Measurements from ENCODE around the gene CCDC9B. TPM values are rescaled to one million over a fixed set of nuclear protein-coding genes. Genes with fewer than 3 reads are reported as not detected.
A peak's percentile ranks its signal among the peaks of the same experiment; 100 is the strongest.

CCDC9B gene
- total RNA-seq, 1 donor from 2014 or later, result 13.0 TPM

DNA sequence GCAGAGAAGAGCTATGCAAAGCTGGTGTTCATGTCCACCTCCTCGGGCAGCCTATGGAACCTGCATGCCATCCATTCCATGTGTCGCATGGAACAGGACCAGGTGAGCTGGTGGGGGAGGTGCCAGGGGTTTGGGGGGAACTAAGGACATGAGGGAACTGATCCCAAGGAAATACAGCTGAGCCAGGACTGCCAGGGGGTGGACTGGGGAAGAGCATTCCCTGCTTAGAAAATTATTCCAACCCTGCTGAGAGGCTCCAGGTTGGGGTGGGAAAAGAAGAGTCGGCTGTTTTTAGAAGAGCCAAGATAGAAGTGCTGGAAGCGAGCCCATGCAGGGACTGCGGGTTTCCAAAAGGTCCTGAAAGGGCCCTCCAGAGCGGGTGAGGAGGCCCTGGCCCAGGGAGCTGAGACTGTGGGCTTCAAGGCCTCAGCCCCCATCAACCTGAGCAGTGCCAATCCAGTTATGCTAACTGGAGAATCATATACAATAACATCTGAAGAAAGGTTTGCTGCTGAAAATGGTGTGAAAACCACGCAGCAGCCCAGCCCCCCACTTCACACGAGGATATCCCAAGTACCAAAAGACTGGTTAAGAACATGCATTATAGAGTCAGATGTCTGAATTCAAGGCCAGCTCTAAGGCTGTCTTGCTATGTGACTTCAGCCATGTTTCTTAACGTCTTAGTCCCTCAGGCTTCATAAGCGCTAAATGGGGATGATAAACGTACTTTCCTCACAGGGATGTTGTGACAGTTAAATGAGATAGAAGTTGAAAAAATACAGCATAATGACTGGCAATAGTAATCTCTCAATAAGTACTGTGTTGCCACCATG is 25.1 kb upstream of the CCDC9B start:
- no peak for DNase-seq (ENCODE audit: low spot score)

DNA sequence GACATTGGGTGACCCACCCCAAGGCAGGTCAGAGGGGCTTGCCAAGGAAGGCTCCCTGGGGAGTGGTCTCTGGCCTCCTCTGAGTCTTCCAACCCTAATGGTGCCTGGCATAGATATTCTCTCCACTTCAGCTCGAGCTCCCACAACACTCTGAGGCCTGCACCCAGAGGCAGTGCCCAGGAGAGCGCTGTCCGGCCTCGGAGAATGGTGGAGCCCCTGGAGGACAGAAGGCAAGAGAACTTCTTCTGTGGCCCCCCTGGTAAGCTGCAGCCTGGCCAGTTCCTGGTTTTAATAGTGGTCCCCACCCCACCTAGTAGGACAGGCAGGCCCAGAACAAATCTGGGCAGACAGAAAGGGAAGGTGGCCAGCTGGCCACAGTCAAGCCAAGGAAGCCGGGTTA is 24.3 kb upstream of the CCDC9B start:
- DNase-seq (ENCODE audit: low spot score), result no peak

DNA sequence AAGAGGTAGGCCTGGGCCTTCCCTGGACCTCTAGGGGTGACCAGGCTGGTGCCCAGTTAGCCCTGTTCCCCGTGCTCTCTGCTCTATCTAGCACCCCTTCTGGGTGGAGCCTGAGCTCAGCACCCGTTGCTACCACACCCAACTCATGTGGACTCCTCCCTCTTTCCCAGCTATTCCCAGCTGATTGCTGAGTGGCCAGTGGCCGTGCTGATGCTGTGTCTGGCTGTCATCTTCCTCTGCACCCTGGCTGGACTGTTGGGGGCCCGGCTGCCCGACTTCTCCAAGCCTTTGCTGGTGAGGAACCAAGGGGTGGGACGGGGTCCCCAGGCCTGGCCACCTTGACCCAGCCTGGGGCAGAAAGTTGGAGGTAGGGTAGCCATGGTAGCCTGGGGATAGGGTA is 23.5 kb upstream of the CCDC9B start:
- DNase-seq (ENCODE audit: low spot score), result no peak

DNA sequence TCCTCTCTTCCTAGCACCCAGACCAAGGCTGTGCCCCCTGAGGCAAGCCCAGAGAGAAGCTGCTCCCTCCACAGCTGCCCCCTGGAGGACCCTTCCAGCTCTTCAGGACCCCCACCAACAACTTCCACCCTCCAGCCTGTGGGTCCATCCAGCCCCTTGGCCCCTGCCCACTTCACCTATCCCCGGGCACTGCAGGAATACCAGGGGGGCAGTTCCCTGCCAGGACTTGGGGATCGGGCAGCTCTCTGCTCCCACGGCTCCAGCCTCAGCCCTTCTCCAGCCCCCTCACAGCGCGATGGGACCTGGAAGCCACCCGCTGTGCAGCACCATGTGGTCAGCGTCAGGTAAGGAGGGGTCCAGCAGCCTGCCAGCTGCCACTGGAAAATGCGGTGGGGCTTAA is 22.9 kb upstream of the CCDC9B start:
- no peak for DNase-seq (ENCODE audit: low spot score)

DNA sequence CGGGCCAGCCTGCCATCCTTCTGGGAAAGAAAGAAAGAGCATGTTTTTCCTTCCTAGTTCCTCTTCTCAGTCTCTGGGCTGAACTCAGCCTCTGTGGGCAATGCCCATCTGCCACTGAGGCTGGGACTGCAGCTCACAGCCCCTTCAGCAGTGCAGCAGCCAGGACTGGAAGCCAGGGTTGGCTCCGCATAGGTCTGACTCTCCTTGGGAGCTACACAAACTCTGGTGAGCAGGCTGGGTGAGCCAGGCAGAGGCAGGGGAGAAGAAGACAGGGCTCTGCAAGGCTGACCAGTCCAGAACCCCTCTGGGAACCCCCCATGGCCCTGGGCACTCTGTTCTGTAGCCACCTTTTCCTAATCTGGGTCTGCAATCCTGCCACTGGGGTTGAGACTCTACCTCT is 20.9 kb upstream of the CCDC9B start:
- DNase-seq (ENCODE audit: low spot score), result no peak

DNA sequence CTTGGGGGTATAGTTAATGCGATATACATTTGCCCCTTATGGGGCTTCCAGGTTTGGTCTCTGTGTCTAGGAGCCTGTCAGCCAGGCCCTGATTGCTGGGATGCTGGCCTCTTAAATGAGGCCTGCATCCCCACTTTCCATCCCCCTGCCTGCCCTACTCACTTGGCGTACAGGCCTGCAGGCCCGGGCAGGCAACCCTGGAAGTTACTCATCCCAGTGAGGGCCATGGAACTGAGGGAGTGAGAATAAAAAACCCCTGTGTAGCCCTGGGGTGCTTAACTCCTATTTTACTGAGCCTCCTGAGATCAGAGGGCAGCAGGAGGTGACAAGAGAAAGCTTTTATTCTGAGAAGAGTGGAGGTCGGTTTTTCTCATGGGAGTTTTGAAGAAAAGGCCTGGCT is 19.3 kb upstream of the CCDC9B start:
- no peak for DNase-seq (ENCODE audit: low spot score)

DNA sequence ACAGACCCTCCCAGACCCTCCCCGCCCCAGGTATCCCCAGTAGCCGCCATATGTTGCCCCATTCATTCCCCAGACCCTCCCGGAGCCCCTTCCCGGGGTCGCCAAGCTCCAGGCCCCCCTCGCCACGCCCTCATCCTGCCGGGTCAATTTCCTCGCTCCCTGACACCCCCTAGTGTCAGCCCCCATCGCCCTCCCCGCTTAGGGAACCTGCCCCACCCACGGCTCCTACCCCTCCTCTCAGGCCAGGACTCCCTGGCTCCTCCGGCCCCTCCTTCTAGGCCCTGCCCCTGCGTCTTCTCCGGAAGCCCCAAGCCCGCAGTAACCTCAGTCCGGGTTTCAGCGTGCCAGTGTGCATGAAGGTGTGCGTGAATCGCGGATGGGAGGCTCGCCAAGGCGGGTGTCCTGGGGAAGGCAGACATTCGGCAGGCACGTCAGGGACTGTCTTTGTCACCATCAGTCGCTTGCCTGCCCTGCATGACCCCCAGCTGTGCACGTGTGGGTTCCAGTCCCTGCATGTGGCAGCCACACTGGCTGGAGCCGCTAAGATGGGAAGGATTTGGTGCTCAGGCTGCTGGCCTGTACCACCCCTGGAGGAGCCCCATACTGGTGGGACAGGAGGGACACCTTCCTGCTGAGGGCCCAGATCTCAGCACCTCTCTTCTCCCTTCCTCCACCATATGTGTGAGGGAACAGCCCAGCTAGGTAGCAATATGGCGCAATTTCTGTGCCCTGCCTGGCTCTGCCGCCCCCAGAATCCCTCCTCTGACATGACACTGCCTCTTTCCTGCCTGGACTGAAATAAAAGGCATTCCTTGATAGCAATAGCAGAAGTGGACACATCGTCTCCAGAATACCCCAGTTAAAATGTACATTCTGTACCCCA is 18.0 kb upstream of the CCDC9B start:
- no peak for DNase-seq (ENCODE audit: low spot score)

DNA sequence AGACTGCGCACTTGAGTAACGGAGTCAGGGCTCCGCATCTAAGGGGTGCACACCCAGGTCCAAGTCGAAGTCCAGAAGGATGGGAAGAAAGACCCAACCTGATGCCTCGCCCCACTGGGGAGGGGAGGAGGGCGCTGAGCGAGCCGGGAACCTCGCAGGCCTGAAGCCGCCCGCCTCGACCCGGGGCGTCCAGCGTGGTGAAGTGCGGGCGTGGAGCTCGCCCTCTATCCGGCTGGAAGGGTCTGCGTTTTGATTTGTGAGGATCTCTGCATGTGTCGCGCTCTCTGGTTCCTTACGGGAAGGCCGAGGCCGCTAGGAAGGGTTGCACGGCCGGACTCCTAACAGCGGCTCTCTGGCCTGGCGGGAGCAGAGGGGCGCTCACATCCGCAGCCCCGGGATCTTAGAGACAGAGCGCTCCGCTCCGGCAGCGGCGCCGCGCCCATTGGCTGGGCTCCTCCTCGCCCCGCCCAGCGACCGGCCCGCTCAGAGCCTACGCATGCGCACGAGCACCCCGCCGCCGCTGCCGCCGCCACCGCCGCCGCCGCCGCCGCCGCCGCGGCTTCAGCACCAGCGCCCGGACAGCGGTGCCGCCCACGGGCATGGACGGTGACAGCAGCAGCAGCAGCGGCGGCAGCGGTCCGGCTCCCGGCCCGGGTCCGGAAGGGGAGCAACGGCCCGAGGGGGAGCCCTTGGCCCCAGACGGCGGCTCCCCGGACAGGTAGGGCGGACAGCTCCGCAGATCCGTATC is 17.2 kb upstream of the CCDC9B start, which contains the start of gene DISP2:
Gene DISP2, plus strand, starts transcription at position 497 of the 748 bp plus-strand sequence. Its CDS starts 103 bp downstream, at position 600.
- peak; percentile 90 for DNase-seq (ENCODE audit: low spot score)

DNA sequence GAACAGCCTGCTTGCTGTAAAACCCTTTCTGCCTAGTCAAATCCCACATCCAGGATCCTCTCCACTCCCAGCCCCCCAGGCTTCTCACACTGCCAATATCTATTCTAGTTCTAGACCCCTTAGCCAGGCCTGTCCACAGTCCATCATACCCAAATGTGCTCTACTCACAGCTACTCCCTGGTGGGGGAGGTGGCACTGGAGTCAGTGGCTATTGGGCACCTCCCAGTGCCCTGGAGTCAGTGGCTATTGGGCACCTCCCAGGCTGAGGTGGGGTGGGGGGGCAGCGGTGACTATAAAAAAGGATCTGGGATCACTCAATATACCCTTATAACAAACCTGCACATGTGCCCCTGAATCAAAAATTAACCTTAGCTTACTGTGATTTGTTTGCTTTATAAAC is 16.5 kb upstream of the CCDC9B start:
- no peak for DNase-seq (ENCODE audit: low spot score)

DNA sequence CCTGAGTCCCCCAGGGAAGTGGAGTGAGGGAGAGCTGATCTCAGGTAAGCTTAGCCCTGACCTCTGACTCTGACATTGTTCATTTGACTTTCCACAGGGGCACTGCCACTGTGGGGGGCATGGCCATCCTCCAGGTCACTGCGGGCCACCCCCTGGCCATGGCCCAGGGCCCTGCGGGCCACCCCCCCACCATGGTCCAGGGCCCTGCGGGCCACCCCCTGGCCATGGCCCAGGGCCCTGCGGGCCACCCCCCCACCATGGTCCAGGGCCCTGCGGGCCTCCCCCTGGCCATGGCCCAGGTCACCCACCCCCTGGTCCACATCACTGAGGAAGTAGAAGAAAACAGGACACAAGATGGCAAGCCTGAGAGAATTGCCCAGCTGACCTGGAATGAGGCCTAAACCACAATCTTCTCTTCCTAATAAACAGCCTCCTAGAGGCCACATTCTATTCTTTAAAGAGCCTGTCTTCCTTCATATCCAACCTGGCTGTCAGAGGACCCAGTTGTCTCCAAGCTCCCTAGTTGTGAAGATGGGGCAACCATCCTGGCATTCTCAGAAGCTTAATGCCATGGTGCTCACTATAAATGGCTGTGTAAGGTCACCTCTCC is 15.3 kb upstream of the CCDC9B start:
- no peak for DNase-seq (ENCODE audit: low spot score)

DNA sequence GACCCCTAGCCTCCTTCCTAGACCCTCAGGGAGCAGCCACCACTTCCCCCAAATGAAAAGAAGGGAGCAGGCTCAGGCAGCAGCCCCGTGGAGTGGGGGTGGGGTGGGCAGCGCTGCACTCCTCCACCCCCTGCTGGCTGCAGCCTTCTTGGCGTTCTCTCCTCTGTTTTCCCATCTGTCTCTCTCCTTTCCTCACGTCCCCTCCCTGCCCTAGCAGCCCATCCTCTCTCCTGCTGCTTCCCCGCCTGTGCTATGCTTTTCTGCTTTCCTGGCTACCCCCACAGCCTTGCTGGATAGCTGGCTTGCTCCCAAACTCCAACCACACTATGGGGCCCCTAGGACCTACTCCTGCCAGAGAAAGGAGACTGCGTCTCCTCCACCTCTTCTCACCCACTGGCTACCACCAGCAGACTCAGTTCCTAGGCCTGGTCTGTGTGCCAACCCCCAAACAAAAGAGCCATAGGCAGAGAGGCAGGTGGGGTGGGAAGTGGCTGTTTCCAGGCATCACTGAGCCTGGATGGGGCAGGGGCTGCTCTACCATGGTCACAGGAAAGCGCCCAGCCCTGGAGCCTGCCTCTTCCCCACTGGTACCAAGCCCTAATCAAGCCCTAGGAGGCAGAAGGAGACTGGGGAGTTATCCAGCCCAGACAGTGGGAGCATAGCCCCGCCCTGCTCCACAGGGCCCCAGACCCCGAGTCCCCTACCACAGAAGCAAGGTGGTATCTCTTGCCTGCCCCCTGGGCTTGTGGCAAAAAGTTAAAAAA is 13.9 kb upstream of the CCDC9B start:
- peak; percentile 62 for DNase-seq (ENCODE audit: low spot score)

DNA sequence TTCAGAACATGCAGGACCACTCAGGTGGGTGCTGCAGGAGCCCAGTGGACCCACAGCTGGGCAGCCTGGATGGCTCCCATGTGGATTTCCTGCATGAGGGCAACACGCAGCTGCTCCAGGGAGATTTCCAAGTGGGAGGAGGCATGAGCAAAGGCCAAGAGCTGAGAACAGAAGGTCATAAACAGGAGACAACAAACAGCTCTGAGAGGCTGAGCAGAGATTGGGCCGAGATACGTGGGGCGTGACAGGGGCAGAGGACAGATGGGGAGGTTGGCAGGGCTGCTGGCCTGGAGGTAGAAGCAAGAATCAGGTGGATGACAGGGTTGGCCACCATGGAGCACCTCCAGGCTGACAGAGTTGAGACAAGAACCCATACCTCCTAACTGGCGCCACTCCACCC is 13.0 kb upstream of the CCDC9B start:
- DNase-seq (ENCODE audit: low spot score), result no peak

DNA sequence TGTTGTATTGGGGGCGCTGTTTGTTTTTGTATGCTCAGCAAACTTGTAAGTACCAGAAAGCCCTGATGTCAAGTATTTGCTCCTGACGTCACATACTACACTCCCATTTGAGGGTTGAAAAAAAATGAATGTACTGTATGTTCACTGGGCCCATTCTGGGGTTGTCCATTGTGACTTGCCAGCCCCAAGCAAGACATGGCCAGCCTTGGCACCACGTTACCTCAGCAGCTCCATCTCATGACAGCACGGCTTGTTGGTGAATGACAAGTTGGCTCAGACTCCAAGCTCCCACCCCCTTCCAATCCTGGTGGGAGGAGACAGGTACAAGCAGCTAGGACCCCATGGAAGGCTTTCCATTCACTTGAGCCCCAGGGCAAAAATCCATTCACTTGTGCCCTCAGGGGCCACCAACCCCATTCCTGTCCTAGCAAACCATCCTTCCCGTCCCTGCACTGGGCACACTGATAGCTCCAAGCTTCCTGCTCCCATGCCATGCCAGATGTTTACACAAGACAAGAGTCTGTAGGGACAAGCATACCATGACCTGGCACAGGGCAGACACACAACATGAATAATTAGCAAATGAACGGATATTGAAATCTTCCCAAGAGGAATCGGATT is 11.7 kb upstream of the CCDC9B start:
- DNase-seq (ENCODE audit: low spot score), result no peak

DNA sequence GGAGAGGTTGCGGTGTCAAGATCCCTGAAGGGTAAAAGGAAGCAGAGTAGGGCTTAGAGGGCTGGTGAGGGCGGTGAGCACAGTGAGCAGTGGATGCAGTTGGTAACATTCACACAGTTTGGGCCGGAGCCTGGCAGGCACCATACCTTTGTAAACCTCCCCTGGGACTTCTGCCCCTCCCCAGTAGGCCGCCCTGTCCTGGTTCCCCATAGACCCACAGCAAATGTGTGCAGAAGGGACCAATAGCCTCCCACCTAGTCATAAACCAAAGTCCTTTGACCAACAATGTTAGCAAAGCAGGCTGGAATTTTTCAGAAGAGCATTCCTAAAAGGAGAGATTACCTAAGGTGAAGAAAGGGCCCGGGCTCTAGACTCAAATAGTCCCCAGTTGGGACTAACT is 8.4 kb upstream of the CCDC9B start:
- no peak for DNase-seq (ENCODE audit: low spot score)

DNA sequence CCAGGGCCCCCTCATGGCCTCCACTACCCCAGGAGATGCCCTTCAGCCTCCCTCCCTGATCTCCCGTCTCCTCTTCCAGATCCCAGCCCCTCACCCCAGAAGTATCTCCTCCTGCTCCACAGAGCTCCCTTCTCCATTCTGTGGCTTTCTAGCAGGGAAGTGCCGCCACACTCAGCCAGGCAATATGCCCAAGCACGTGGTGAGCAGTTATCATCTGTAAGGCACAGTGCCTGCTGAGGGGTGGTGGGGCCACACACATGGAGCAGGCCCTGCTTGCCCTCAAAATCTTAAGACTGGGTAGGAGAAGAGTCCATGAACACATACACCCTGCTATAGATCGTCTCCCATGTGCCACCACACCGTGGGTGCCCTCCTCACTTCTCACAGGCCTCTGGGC is 7.7 kb upstream of the CCDC9B start:
- no peak for DNase-seq (ENCODE audit: low spot score)

DNA sequence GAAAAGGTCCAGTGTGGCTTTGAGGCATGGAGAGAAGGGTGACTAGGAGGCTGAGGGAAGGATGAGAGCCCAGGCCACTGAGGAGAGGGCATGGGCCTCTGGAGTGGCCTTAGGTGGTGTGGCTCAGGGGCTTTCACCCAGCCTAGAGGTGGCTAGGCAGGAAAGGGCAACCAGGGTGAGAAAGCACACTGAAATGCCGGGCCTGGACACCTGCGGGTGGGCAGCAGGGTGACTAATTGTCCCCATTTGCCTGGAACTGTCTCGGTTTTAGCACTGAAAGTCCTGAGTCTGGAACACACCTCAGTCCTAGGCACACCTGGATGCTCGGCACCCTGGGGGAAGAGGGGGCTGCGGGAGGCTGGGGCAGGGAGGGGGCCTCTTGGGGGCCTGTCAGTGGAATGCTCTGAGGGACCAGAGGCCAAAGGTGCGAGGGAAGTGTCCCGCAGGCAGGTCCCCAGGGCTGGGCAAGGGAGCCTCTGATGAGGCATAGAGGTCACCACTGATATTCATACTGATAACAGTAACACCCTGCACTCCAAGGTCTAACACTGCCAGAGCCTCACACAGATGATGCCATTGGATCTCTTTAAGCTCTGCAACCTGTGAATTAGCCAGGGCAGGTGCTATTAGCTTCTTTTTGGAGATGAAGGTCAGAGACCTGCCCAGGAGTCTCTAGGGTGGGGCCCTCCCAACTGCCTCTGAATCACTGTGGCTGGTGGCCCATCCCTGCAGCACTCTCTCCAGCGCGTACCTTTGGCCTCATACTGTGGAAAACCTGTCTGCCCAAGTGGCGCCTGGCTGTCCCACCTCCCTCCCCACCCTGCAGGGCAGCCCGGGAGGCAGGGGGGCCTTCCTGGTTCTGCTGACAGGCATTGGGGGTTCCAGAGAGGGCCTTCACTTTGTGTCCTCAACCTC is 7.1 kb upstream of the CCDC9B start:
- no peak for DNase-seq (ENCODE audit: low spot score)

DNA sequence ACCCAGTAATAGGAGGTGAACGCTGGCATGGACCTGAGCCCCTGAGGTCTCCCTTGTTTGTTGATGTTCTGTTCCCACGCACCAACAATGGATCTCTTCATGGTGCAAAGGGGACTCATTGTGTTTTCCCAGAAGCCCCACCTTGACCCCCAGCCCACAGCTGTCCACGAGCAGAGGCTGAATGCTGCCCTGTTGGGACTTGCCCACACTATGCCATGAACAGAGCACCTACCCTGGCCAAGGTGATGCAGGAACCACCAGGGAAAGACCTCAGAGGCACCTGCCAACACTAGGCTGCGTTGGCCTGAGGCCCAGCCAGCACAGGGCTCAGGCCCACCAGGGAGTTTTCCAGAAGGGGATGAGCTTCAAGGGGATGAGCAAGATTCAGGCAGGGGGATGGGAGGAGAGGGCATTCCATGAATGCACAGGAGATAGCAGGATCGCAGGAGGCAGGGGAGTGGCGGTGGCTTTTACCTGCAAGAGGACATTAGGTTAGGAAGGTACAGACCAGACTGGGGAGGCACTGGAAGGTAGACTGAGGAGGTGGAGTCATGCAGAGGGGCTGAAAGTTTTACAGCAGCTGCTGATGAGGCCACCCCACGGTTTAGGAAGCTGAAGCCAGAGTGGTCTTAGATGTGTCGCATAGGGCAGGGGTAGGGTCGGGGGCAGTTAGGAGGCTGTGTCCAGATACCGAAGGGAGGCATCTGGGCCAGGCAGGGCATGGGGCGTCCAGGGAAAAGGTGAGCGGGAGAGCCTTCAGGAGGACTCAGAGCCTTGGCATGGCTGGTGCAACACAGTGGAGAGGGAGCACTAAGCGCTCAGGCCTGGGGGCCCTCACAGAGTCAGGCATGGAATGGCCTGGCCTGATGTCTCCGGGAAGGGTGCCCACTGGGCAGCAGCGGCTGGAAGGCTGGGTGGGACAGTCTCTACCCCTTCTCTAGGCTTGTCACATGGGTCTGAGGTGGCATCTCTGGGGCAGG is 6.1 kb upstream of the CCDC9B start:
- DNase-seq (ENCODE audit: low spot score), result no peak

Data from umbilical cord (tissue), 2 donors.